Measurements from ENCODE around the gene HOXB3.

The HOXB3 gene

DNA sequence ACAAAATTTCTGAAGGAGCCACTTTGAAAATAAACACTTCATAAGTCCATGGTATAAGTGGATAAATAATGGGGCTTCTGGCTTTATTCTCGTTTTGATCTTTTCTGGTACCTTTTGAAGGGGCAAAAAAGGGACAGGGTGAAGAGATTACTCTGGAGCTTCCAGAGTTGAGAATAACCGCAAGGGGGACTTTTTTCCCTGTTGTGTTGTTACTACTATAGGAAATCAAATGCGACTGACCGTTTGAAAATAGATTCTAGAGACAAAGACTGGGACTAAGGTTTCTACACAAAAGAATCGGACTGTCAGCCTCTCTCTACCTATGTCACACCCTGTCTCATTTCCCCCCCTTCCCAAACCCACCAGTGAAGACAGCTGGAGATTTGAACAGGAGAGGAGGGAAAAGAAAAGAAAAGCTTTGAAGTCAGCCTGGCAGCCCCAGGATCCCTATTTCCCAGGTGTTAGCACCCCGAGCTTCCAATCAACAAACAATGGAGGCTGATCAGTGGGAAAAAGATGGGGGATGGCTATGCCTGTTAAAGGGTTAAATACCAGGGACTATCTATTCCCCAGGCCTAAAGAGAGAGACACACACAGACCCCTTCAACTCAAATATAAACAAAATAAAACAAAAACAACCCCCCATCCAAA, 20.2 kb downstream of the HOXB3 start:
- no peak for DNase-seq (ENCODE audit: low spot score)

DNA sequence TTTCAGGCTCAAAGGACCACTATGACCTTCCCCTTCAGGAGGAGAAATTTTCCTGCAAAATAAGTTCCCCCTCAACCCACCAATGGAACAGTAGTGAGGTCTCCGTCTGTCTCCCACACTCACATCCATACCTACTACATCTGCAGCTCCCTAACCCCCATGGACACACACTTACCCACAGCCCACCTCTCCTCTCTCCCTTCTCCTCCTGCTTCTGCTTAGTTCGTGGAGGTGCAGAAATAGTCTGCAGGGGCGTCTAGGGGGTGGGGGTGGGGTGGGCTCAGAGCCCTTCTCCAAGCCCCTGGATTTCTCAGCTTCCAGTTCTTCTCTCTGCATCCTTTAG, 20.8 kb downstream of the HOXB3 start:
- DNase-seq (ENCODE audit: low spot score) = no peak

DNA sequence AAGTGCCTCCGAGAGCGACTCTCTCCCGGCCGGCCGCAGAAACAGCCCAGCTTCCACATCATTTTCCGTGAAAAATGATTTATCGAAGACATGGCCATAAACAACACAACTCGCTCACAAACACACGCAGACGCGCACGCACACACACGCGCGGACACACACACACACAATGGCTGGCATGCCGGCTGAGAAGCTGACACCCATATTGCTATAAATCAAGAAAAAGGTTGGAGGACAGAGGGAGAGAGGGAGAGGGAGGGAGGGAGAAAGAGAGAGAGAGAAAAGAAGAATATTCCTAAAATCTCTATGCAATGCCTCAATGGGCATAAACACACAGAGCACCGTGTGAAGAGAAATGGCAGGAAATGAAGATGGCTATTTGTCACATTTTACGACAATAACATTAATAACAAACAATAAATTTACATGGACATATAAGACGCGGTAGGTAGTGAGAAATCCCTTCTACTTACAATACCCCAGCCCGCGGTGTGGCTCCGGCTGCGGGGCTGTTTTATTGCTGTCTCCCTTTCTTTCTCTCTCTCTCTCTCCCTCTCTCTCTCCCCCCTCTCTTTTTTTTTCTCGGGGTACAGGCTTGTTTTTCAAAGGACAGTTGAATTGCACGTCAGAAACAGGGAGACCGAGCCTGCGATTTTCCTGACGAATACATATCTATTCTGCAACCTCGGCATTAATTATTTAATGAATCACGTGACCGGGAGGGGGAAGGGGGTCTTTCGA, 21.4 kb downstream of the HOXB3 start:
- no peak for DNase-seq (ENCODE audit: low spot score)

DNA sequence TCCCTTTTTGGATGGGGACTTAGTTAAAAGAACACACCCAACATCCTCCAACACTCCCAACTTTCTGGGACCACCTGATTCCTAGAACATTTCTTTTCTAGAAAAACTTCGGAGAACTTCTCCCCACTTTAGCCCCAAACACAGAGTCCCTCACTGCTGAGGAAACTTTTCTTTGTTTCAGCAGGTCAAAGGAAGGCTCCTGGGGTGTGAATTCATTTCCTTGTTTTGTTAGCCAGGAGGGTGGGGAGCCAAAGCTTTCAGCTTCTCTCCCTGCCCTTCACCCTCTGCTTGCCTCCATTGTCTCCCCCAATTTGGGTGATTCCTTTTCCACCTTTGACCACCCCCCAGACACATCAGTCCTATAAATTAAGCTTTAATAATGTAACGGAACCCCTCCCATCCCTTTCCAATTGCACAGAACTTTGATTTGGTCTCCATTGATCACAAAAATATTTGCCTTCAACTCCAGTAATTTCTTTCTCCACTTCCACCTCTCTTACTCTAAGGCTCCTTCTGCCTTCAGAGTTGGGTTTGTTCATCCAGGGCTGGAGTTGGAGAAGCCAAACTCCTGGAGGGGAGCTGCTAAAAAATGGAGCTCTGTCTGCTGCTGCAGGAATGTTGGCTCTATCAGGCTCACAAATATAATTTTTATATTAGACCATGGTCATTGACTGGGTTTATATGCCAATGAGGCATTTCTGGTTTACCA, 22.2 kb downstream of the HOXB3 start:
- DNase-seq (ENCODE audit: low spot score) = no peak

DNA sequence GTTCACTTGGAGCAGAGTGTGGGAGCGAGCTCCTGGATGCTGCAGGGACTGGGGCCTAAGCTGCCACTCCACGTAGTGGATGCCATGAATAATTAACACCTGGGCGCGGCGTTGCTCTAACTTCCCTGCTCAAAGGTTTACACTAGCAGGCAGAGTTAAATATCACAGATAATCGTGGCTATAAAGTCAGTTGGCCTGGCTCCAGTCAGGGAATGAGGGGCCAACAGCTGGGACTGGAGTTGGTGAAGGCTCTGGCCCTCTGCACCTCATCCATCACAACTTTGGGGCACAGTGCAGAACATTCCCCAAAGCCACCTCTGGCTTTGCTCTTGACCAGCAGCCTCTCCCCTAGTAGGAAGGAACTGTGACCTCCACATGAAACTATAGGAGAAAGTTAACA, 22.8 kb downstream of the HOXB3 start:
- DNase-seq (ENCODE audit: low spot score) = no peak

DNA sequence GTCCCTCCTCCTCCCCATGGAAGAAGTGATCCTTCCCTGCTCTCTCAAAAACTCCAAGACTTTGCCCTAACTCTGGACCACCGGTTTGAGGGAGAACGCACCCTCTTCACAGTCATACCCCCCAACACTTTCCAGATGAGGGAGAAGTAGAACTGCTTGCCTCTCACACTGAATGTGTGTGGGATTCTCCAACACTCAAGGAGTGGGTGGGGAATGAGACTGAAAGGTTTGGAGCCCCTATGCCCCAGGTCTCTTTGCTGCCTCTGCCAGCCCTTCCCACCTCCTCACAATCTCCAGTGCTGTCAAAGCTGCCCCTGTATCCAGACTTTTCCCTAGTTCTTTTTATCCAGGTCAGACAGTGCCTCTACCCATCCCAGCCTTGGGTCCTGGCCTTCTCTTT, 23.3 kb downstream of the HOXB3 start:
- DNase-seq (ENCODE audit: low spot score) = no peak

DNA sequence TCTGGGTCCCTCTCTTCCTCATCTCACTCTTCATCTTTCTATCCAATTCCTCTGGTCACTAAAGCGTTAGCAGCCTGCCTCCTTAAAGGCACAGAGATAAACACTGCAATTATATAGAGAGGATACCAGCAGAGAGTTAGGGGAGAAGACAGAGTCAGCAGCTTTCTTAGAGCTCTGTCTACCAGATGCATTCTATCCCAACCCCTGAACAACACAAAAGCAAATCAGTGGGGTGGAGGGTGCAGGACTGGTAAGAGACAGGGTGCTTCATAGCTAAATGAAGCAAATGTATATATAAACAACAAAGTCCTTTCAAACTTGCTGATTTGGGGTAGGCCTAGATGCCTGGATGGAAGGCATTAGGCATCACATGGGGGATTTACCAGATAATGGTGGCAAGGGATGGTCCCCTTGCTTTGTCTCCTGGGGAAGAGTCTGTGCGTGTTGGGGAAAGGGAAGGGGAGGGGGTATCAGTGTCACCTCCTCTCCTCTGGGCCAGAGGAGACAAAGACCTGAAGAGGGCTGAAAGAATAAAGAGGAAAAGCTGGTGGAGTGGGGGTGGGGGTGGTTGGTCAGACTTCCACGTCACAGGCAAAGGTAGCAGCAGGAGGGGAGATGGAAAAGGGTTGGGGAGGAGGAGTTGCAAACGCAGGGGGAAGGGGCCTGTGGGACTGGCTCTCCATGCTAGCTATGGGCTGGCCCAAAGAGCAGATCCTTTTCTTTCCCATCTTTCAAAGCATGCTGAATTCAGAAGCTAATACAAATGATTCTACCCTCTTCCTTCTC, 23.9 kb downstream of the HOXB3 start:
- no peak for DNase-seq (ENCODE audit: low spot score)

DNA sequence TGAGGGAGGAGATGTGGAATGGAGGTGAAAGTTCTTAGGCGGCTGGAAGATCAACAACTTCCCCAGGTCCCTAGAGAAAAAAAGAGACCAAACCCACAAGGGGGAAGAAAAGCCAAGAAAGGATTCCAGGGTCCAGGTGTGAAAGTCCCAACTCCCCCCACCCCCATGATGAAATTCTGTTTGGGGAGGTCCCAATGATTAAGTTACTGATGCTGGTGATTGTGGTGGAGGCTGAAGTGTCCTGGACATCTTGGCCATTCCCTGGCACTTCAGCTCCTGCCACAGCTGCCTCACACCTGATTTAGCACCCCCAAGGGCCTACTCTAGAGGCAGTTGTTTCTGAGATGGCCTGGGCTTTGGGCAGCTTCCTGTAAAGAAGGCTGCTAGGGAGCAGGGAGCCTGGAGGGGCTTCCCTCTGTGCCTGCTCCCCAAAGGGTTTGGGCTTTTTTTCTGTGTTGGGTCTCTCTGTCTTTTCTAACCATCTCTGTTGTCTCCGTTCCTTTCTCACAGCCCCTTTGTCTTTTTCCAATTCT, 25.0 kb downstream of the HOXB3 start:
- DNase-seq (ENCODE audit: low spot score) = no peak

DNA sequence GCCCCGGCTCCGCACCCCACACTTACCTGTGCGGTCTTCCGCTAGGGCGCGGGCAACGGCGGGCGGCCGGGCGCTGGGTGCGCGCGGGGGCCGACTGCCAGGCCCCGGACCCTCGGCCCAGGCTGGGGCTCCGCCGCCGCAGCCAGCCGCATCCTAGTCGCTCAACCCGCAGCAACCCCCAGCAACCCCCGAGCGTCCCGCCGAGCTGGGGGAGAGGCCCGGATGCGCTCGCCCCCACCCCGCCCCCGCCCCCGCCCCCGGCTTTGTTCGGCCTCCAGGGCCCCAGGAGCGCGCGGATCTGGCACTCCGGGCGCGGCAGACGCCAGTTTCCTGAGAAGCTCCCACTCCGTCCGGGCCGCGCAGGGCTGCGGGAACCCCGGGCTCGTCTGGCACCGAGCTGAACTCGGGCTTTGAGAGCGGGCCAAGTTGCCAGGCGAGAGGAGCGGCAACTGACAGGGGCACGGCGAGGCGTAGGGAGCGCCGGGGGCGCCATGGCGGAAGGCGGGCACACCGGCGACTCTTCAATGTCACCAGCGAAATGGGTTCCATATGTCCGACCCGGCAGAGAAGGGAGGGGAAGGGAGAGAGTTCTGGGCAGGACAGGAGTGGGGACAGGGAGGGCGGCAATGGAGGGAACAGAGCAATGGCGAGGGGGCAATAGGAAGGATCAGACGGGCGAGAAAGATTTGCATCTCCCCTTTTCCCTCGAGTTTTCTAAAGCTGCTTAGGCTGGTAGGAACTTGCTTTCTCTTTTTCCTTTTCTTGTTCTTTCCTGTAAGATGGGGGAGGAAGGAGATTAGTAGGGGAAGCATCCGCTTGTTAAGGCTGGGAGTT, 25.6 kb downstream of the HOXB3 start:
- DNase-seq (ENCODE audit: low spot score) = no peak

DNA sequence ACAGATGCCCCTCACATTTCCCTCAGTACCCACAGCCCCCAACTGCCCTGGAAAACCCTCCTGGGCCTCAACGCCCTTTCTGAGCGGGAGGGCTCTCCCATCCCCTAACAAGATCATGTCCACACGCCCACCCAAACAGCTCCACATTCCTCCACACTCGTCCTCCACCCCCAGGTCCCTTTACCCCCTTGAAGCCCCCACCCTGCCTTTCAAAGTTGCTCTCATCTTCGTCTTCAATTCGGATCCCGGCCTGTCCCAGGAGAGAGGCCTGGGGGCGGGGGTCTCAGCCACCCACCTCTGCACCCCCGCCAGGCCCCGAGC, 26.2 kb downstream of the HOXB3 start:
- DNase-seq (ENCODE audit: low spot score) = no peak

DNA sequence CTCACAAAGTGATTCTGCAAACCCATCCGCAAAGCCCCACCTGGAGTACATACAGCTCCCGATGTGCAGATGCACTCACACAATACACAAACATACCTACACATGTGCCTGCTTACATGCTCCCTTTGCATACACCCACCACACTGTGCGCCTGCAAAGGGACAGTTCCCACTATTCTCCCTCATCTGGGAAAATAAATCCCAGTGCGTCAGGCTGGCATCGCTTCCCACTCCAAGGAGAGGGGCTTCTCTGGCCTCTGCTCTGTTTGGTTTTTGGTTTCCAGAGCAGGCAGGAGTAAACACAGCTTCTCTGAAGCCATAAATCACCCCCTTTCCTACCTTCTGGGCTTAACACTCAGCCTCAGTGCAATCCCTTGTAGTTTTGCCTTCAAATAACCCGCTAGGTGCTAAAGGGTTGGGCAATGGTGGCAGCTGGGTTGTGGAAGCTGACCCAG, 26.6 kb downstream of the HOXB3 start:
- no peak for DNase-seq (ENCODE audit: low spot score)

DNA sequence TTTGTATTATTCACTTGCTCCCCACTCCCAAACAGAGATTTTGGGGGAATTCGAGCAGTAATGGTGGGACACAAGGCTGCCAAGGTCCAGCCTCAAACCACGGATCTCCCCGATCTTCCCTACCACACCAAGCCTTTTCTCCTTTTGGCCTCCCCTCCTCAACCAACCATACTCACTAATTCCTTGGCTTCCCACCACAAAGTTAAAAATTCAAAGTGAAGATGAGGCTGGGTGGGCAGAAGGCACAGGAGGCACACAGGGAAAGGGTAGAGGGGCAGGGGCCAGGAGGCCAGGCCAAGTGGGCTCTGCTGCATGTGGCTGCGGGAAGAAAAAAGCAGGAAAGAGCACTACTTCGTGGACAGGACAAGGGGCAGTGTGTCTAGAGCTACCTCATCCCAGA, 27.1 kb downstream of the HOXB3 start:
- no peak for DNase-seq (ENCODE audit: low spot score)

DNA sequence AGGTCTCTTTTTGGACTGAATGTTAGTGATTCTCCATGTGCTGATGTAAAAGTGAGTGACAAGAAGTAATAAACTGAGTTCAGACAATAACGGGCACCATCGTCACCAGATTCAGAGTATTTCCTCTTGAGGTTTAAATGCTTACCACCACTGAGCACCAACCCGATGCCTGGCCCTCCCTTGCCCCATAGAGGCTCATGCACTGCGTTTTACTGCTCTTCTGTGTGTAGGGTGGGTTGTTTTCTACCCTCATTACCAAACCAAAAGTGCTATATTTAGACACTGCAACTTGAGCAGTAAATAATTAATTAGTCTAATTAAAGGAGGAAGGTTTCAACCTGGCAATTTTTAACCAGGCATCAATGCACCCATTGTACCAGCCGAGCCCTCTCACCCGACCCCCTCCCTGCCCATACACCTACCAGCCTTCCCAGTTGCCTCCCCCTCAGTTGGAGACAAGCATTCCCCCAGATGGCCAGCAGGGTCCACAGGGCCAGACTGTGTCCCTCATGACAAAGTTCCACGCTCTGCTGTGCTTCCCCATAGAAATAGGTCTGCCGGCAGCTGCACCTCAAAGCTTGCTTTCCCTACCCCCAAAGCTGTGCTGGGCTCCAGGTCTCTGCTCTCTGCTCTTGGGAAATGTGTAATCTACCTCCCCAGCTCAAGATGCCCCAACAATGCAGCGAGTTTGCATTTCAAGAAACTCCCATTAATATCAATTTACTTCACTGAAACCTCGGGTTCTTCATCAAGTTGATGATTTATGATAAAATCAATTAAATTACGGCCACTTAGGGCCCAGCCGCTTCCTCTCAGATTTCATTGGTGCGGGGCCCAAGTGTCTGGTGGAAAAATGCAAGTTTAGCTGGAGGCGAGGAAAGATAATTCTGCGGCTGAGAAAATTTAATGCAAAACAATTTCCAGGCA, 27.9 kb downstream of the HOXB3 start:
- peak; percentile 33 for DNase-seq (ENCODE audit: low spot score)

DNA sequence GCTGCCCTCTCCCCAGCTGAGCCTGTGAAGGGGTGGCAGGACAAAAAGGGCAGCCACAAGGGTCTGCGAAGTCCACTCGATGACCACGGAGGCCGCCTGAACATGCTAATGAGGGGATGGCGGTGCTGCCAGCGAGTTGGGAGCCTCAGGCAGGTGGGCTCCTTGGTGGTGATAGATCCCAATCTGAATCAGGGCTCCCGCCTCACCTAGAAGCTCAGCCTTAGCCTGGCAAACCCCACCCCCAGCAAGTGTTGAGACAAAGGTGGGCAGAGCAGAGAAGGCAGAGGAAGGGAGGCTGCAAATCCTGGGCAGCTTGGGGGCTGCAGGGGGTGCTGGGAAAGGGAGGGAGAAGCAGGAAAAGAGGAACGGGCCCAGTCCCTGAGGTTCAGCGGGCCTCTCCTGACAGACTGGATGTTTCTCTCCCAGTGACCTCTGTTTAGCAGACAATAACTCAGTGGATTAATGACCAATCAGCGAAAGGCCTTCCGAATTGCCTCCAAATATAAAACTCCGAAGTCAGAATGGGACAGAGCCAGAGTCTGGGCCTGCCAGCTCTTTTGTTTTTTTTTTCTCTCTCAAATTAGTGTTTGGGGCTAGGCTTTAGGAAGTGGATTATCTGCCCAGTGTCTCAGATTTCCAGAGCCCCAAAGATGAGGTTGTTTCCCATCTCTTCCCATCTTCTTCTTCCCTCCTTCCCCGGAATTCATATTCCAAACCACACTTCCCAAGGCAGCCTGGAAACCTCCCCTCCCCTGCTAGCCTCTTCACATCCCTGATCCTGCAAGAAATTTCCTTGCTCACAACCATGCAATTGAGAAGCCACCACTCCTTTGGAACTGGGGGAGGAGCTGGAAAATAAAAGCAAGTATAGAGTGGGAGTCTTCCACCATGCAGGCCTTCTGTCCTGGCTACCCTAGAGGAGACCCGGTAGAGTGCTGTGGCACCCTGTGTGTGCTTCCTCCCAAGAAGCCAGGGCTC, 29.9 kb downstream of the HOXB3 start:
- DNase-seq (ENCODE audit: low spot score) = peak; percentile 56

DNA sequence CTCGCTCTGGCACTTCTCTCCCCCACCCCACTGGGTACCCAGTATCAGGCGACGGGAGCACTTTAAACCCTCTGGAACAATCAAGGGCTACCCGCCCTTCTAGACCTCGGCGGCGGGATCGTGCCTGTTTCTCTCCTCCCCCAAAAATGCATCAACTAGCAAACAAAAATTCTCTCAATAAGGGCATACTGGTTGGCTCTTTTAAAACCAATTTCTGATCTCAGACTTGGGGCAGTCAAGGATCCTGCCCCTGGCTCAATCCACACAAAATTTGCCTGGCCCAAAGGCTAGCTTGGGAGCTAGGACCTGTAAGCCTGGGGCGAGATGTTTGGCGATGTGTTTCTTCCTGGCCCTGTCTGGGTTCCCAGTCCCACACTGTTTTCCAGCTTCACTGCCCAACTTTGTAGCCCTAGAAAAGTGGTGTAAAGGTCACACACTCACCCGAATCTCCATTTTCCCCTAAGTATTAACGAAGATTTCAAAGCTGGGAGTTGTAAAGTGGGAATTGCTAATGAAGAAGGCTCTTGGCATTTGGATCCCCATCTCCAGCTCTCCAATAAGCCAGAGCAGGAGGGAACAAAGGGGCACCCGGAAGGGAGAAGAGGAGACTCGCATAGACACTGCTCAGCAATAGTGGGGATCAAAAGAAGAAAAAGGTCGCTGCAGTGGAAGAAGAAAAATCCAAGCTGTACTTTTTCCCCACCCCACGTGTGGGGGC, 30.8 kb downstream of the HOXB3 start:
- no peak for DNase-seq (ENCODE audit: low spot score)

DNA sequence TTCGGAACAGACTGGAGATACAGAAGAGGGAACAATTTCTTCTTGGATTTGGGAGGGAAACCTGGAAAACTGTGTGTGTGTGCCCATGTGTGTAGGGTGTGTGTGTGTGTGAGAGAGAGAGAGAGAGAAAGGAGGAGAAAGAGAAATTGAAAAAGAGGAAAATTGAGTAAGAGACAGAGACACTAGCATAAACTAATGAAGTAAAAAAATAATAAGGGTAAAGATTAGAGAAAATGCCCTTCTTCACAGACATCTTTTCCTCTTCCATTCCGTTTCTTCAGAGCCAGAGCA, 31.3 kb downstream of the HOXB3 start:
- DNase-seq (ENCODE audit: low spot score) = no peak

DNA sequence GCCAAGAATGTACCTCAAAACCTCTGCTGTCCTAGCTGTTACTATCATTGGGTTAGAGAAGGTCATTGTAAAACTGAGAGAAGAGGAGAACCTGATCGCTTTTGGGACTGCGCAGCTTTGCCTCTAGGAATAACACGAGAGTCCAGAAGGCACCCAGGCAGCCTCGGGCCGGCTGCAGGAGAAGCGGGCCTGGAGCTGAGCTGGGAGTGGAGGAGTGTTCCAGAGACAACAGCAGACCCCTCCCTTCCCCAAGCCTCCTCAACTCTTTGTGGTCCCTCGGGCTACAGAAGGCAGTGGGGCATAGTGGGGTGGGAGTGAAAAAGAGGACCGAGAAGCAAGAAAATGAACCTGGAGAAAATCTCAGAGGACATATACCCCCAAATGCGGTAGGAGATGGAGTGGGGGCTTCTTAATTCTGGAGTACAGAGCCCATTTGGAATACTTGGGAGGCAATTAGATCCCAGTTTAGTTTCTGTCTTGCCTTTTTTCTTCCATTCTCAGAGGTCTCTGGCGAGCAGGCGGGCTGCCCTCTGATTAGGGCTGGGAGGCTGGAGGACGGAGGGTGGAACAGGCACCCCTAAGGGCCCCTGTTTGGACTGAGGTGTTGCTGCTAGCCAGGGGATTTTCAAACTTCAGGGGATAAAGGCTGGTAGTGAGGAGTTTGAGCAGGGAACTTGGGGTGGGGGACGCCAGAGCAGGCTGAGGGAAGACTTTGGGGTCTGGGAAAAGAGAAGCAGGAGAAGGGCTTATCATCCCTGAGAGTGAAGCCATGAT, 31.8 kb downstream of the HOXB3 start:
- no peak for DNase-seq (ENCODE audit: low spot score)
